ENCODE measurements around the gene APCDD1L. TPM values are rescaled to one million over a fixed set of nuclear protein-coding genes. Genes with fewer than 3 reads are reported as not detected.

The APCDD1L gene
- total and polyA plus RNA-seq, 4 donors = 0.04 TPM; not detected in 3

DNA sequence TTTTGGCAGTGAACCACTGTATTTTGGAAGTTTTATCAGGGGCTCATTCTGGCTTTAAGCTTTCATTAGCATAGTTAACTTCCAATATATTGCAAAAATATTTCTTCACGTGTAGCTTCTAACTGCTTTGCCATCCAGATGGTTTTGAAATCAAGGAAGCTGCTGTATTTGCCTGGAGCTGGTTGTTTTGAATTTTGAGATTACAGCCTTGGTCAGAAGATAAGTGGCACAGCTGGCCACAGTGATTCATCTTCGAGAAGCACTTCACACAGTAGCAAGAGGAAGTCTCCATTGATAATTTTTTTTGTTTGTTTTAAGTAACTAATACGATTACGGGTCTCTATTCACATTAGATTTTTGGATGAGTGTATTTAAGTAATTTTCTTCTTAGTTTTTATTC is 3.8 kb downstream of the APCDD1L start:
- H3K27me3 ChIP-seq (ENCODE audit: control insufficient read depth in 4 of 4, insufficient read depth in 4 of 4, low read length in 3 of 4) = peaks cover 3 to 15% (median 9%) of the 10 kb centered on the region in 4 donors
- TF ChIP-seq FOXA1 (IDR thresholded peaks at IDR 0.05) = no peak
- TF ChIP-seq FOXA2 (IDR thresholded peaks at IDR 0.05) = no peak
- TF ChIP-seq, protein P1, sequence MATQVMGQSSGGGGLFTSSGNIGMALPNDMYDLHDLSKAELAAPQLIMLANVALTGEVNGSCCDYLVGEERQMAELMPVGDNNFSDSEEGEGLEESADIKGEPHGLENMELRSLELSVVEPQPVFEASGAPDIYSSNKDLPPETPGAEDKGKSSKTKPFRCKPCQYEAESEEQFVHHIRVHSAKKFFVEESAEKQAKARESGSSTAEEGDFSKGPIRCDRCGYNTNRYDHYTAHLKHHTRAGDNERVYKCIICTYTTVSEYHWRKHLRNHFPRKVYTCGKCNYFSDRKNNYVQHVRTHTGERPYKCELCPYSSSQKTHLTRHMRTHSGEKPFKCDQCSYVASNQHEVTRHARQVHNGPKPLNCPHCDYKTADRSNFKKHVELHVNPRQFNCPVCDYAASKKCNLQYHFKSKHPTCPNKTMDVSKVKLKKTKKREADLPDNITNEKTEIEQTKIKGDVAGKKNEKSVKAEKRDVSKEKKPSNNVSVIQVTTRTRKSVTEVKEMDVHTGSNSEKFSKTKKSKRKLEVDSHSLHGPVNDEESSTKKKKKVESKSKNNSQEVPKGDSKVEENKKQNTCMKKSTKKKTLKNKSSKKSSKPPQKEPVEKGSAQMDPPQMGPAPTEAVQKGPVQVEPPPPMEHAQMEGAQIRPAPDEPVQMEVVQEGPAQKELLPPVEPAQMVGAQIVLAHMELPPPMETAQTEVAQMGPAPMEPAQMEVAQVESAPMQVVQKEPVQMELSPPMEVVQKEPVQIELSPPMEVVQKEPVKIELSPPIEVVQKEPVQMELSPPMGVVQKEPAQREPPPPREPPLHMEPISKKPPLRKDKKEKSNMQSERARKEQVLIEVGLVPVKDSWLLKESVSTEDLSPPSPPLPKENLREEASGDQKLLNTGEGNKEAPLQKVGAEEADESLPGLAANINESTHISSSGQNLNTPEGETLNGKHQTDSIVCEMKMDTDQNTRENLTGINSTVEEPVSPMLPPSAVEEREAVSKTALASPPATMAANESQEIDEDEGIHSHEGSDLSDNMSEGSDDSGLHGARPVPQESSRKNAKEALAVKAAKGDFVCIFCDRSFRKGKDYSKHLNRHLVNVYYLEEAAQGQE (IDR thresholded peaks at IDR 0.05) = no peak
- TF ChIP-seq, protein P2, sequence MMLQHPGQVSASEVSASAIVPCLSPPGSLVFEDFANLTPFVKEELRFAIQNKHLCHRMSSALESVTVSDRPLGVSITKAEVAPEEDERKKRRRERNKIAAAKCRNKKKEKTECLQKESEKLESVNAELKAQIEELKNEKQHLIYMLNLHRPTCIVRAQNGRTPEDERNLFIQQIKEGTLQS (IDR thresholded peaks at IDR 0.05) = no peak
- TF ChIP-seq, protein P3, sequence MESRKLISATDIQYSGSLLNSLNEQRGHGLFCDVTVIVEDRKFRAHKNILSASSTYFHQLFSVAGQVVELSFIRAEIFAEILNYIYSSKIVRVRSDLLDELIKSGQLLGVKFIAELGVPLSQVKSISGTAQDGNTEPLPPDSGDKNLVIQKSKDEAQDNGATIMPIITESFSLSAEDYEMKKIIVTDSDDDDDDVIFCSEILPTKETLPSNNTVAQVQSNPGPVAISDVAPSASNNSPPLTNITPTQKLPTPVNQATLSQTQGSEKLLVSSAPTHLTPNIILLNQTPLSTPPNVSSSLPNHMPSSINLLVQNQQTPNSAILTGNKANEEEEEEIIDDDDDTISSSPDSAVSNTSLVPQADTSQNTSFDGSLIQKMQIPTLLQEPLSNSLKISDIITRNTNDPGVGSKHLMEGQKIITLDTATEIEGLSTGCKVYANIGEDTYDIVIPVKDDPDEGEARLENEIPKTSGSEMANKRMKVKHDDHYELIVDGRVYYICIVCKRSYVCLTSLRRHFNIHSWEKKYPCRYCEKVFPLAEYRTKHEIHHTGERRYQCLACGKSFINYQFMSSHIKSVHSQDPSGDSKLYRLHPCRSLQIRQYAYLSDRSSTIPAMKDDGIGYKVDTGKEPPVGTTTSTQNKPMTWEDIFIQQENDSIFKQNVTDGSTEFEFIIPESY (IDR thresholded peaks at IDR 0.05) = no peak
- TF ChIP-seq EGR1 (IDR thresholded peaks at IDR 0.05; ENCODE audit: low read depth in 2 of 2) = no peak
- TF ChIP-seq JUND (IDR thresholded peaks at IDR 0.05) = no peak
- TF ChIP-seq GABPA (IDR thresholded peaks at IDR 0.05 in 1 of 2, conservative IDR thresholded peaks at IDR 0.05 in 1 of 2) = no peak
- TF ChIP-seq HNF4A (conservative IDR thresholded peaks at IDR 0.05) = no peak
- no peak for TF ChIP-seq RAD21 (IDR thresholded peaks at IDR 0.05)
- TF ChIP-seq YY1 (IDR thresholded peaks at IDR 0.05) = no peak
- TF ChIP-seq, protein P4, sequence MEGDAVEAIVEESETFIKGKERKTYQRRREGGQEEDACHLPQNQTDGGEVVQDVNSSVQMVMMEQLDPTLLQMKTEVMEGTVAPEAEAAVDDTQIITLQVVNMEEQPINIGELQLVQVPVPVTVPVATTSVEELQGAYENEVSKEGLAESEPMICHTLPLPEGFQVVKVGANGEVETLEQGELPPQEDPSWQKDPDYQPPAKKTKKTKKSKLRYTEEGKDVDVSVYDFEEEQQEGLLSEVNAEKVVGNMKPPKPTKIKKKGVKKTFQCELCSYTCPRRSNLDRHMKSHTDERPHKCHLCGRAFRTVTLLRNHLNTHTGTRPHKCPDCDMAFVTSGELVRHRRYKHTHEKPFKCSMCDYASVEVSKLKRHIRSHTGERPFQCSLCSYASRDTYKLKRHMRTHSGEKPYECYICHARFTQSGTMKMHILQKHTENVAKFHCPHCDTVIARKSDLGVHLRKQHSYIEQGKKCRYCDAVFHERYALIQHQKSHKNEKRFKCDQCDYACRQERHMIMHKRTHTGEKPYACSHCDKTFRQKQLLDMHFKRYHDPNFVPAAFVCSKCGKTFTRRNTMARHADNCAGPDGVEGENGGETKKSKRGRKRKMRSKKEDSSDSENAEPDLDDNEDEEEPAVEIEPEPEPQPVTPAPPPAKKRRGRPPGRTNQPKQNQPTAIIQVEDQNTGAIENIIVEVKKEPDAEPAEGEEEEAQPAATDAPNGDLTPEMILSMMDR (IDR thresholded peaks at IDR 0.05; ENCODE audit: low read depth, low read length, missing input control) = no peak
- no peak for TF ChIP-seq NR2F2 (IDR thresholded peaks at IDR 0.05)
- TF ChIP-seq, protein P5, sequence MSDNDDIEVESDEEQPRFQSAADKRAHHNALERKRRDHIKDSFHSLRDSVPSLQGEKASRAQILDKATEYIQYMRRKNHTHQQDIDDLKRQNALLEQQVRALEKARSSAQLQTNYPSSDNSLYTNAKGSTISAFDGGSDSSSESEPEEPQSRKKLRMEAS (IDR thresholded peaks at IDR 0.05) = no peak
- TF ChIP-seq RXRA (IDR thresholded peaks at IDR 0.05) = no peak
- no peak for TF ChIP-seq SP1 (IDR thresholded peaks at IDR 0.05)
- no peak for TF ChIP-seq TAF1 (conservative IDR thresholded peaks at IDR 0.05)
- no peak for TF ChIP-seq HNF4G (IDR thresholded peaks at IDR 0.05)
- H3K9ac ChIP-seq (ENCODE audit: low read depth in 1 of 2, low read length in 2 of 2) = no peak overlapping the region
- H3K36me3 ChIP-seq (ENCODE audit: control insufficient read depth in 4 of 4, insufficient read depth in 3 of 4, low read depth in 1 of 4, low read length in 3 of 4) = no peaks in the 10 kb centered on the region
- no peaks in the 10 kb centered on the region for H3K4me1 ChIP-seq (ENCODE audit: control insufficient read depth in 4 of 4, insufficient read depth in 4 of 4, low read length in 3 of 4)
- H3K27ac ChIP-seq (ENCODE audit: low read depth in 1 of 2, low read length in 2 of 2) = no peak overlapping the region
- H3K4me3 ChIP-seq (ENCODE audit: low read depth in 1 of 3, low read length in 3 of 3) = no peak overlapping the region
- no peaks in the 10 kb centered on the region for H3K9me3 ChIP-seq (ENCODE audit: control insufficient read depth in 4 of 4, low read length in 3 of 4)
- no peak for DNase-seq (ENCODE audit: low spot score)
- WGBS = 35% methylated on average over 4 of the region's 4 CpGs
